T-cell (primary cell): ENCODE results near the gene RBM20. TPM values are rescaled to one million over a fixed set of nuclear protein-coding genes. Genes with fewer than 3 reads are reported as not detected.

Source experiments
- ATAC-seq, 4 experiments: fragments of 200-7000 bp in 3 of 4; fragments of 150-1000 bp in 1 of 4; cut with Tn5 transposase; replicated peaks in 1 of 4; 1 replicate in 3 of 4; 2 replicates in 1 of 4; pipeline ENCODE4 v1.10.0; 2021; ENCODE audit warnings: moderate library complexity in 3 of 4, mild to moderate bottlenecking in 2 of 4, moderate number of reproducible peaks in 1 of 4
- CTCF ChIA-PET, 2 donors: fragments of 300-600 bp; sonication (Branson Sonifier 250); formaldehyde crosslinking; loops; one replicate each; lab custom pipeline; 2022; ENCODE audit warnings: antibody characterized with exemption in 2 of 2; lab: Charles Lee
- POLR2A ChIA-PET, 2 donors: fragments of 300-600 bp; sonication (Branson Sonifier 250); formaldehyde crosslinking; loops; one replicate each; lab custom pipeline; 2022; ENCODE audit warnings: antibody characterized with exemption in 2 of 2; lab: Charles Lee
- DNase-seq, 35 experiments: peaks; one replicate each; pipeline versions ENCODE4 v3.0.0 to v3.0.0-alpha.2; 2013 to 2023
- H3K27ac ChIP-seq: one replicate; pipeline ENCODE4 v1.5.1; 2013; ENCODE audit warnings: low read length
- H3K27me3 ChIP-seq, 2 experiments: replicated peaks in 1 of 2; 1 replicate in 1 of 2; 2 replicates in 1 of 2; pipeline versions ENCODE4 v1.6.1 to v1.7.0; 2013; ENCODE audit warnings: low read length in 1 of 2, mixed read lengths in 1 of 2; ENCODE audit not compliant: control insufficient read depth in 2 of 2, insufficient read depth in 2 of 2; ENCODE audit errors: extremely low read depth in 1 of 2
- H3K36me3 ChIP-seq, 2 donors: 1 replicate in 1 of 2; 2 replicates in 1 of 2; pipeline versions ENCODE4 v1.6.1 to v1.7.0; 2013; ENCODE audit warnings: low read length in 1 of 2; ENCODE audit not compliant: control insufficient read depth in 2 of 2, insufficient read depth in 1 of 2; ENCODE audit errors: extremely low read depth in 1 of 2
- H3K4me1 ChIP-seq, 2 experiments: 1 replicate in 1 of 2; 2 replicates in 1 of 2; pipeline versions ENCODE4 v1.6.1 to v1.7.0; 2013; ENCODE audit warnings: low read length in 2 of 2, mixed read lengths in 1 of 2; ENCODE audit not compliant: insufficient read depth in 2 of 2, control insufficient read depth in 1 of 2; ENCODE audit errors: extremely low read depth in 1 of 2
- H3K4me3 ChIP-seq, 2 donors: 1 replicate in 1 of 2; 2 replicates in 1 of 2; pipeline versions ENCODE4 v1.5.1 to v1.7.0; 2013; ENCODE audit warnings: mild to moderate bottlenecking in 2 of 2, low read length in 1 of 2, moderate library complexity in 1 of 2; ENCODE audit not compliant: control insufficient read depth in 1 of 2; ENCODE audit errors: extremely low read depth in 1 of 2
- H3K9me3 ChIP-seq: 2 replicates; pipeline ENCODE4 v1.7.0; 2013
- H3K27ac Mint-ChIP-seq, 2 donors: one replicate each; pipeline ENCODE4 v1.8.0; 2020 to 2021; ENCODE audit warnings: mild to moderate bottlenecking in 2 of 2, mixed read lengths in 2 of 2
- H3K27me3 Mint-ChIP-seq, 2 donors: one replicate each; pipeline ENCODE4 v1.8.0; 2021 to 2022; ENCODE audit warnings: mixed read lengths in 2 of 2
- H3K36me3 Mint-ChIP-seq: one replicate; pipeline ENCODE4 v1.8.0; 2021; ENCODE audit warnings: mixed read lengths
- H3K4me1 Mint-ChIP-seq, 3 donors: one replicate each; pipeline ENCODE4 v1.8.0; 2020 to 2022; ENCODE audit warnings: mixed read lengths in 3 of 3, mild to moderate bottlenecking in 1 of 3
- H3K4me3 Mint-ChIP-seq, 3 donors: one replicate each; pipeline ENCODE4 v1.8.0; 2020 to 2022; ENCODE audit warnings: mild to moderate bottlenecking in 3 of 3, mixed read lengths in 3 of 3, moderate library complexity in 3 of 3
- H3K9me3 Mint-ChIP-seq, 3 donors: one replicate each; pipeline ENCODE4 v1.8.0; 2020 to 2022; ENCODE audit warnings: mixed read lengths in 3 of 3
- WGBS: methylation state at CpG from one replicate; pipeline ENCODE4 v1.1.5; 2013; ENCODE audit warnings: missing lambda C conversion rate; ENCODE audit not compliant: insufficient coverage; 5-methylcytosine and 5-hydroxymethylcytosine counted together
- total RNA-seq, 35 experiments: library from RNA in 6 of 35; stranded (reverse) in 6 of 35; fragments of 120-200 nt in 1 of 35; gene quantifications; one replicate each; pipeline versions ENCODE4 v1.2.1 to v1.2.4 and lab custom pipeline; 2013 to 2026

RBM20 gene
- total RNA-seq, 5 donors from 2014 or later (not counting 1 experiment from before 2014, with no cell fraction given) = 0.09 to 3.0 (median 0.33) TPM

- no peaks in the 10 kb centered on the region for H3K36me3 ChIP-seq
Observed at GRCh38 chr10:110772454-110773025, 128.4 kb downstream of the RBM20 start.

GRCh38 chr10:110773693-110774068 lies 129.5 kb downstream of the RBM20 start:
- H3K27ac ChIP-seq = peak overlapping the region; percentile 5

More at GRCh38 chr10:110772454-110773025, 128.4 kb downstream of the RBM20 start:
- POLR2A ChIA-PET = interaction anchor here in 1 of 2 donors (0.6 kb wide), 1 partner anchor 30 kb away, joined by 8 read pairs; no protein-coding TSS in a partner anchor
- no peak for ATAC-seq
- H3K36me3 Mint-ChIP-seq = no peaks in the 10 kb centered on the region
- CTCF ChIA-PET = no interaction called here
- H3K9me3 ChIP-seq = no peaks in the 10 kb centered on the region
- H3K4me3 ChIP-seq = no peak overlapping the region
- H3K27ac Mint-ChIP-seq = no peak overlapping the region
- DNase-seq = no peak
- H3K4me1 ChIP-seq = peaks cover 0 to 3% of the 10 kb centered on the region in 2 experiments
- no peaks in the 10 kb centered on the region for H3K27me3 ChIP-seq
- H3K4me3 Mint-ChIP-seq = no peak overlapping the region
- no peaks in the 10 kb centered on the region for H3K27me3 Mint-ChIP-seq
- no peaks in the 10 kb centered on the region for H3K9me3 Mint-ChIP-seq
- H3K27ac ChIP-seq = no peak overlapping the region
- peaks cover 0 to 22% (median 17%) of the 10 kb centered on the region in 3 donors for H3K4me1 Mint-ChIP-seq
- WGBS = no CpG with 5 or more reads among the region's 3 CpGs

GRCh38 chr10:110774069-110775019 lies 130.2 kb downstream of the RBM20 start:
- POLR2A ChIA-PET = interaction anchor here in 1 of 2 donors (0.6 to 0.8 kb wide), 2 partner anchors 12 to 128 kb away, joined by 3 to 4 read pairs; no protein-coding TSS in a partner anchor
- Histone ChIP-seq H3K4me3 (no peak overlapping the region), H3K27me3 (no peaks in the 10 kb centered on the region), H3K4me1 (peaks cover 0 to 3% of the 10 kb centered on the region in 2 experiments), H3K9me3 (no peaks in the 10 kb centered on the region), H3K27ac (no peak overlapping the region), H3K36me3 (no peaks in the 10 kb centered on the region)
- CTCF ChIA-PET = interaction anchor here in 1 of 2 donors (0.6 kb wide), 1 partner anchor 21 kb away, joined by 3 read pairs; no protein-coding TSS in a partner anchor
- no peaks in the 10 kb centered on the region for H3K9me3 Mint-ChIP-seq
- peaks cover 1 to 28% (median 22%) of the 10 kb centered on the region in 3 donors for H3K4me1 Mint-ChIP-seq
- DNase-seq = peak in 1 of 35 experiments; percentile 32
- 51% methylated on average over 3 of the region's 8 CpGs for WGBS
- peak overlapping the region; percentile 80 to 85 for H3K27ac Mint-ChIP-seq
- H3K36me3 Mint-ChIP-seq = no peaks in the 10 kb centered on the region
- H3K27me3 Mint-ChIP-seq = no peaks in the 10 kb centered on the region
- ATAC-seq = peak; percentile 64 to 93 (median 82)
- H3K4me3 Mint-ChIP-seq = no peak overlapping the region

More at GRCh38 chr10:110773693-110774068, 129.5 kb downstream of the RBM20 start:
- H3K36me3 ChIP-seq = no peaks in the 10 kb centered on the region
- H3K9me3 ChIP-seq = no peaks in the 10 kb centered on the region
- Mint-ChIP-seq H3K9me3 (no peaks in the 10 kb centered on the region), H3K27me3 (no peaks in the 10 kb centered on the region), H3K27ac (peak overlapping the region; percentile 80 to 85), H3K4me1 (peaks cover 0 to 22% (median 21%) of the 10 kb centered on the region in 3 donors), H3K4me3 (no peak overlapping the region), H3K36me3 (no peaks in the 10 kb centered on the region)
- no peaks in the 10 kb centered on the region for H3K27me3 ChIP-seq
- peaks cover 0 to 3% of the 10 kb centered on the region in 2 experiments for H3K4me1 ChIP-seq
- H3K4me3 ChIP-seq = no peak overlapping the region
- POLR2A ChIA-PET = interaction anchor here in 1 of 2 donors (0.8 kb wide), 1 partner anchor 12 kb away, joined by 3 read pairs; no protein-coding TSS in a partner anchor
- CTCF ChIA-PET = interaction anchor here in 1 of 2 donors (0.6 kb wide), 1 partner anchor 21 kb away, joined by 3 read pairs; no protein-coding TSS in a partner anchor
- no peak for ATAC-seq
- no peak for DNase-seq
- 63% methylated on average over 6 of the region's 7 CpGs for WGBS

GRCh38 chr10:110775020-110775375 lies 130.9 kb downstream of the RBM20 start:
- ChIA-PET CTCF (no interaction called here), POLR2A (no interaction called here)
- no peaks in the 10 kb centered on the region for H3K27me3 Mint-ChIP-seq
- WGBS = 93% methylated on average over 2 of the region's 4 CpGs
- Histone ChIP-seq H3K27ac (no peak overlapping the region), H3K4me3 (no peak overlapping the region), H3K4me1 (peaks cover 0 to 3% of the 10 kb centered on the region in 2 experiments), H3K9me3 (no peaks in the 10 kb centered on the region), H3K36me3 (no peaks in the 10 kb centered on the region), H3K27me3 (no peaks in the 10 kb centered on the region)
- no peak overlapping the region for H3K27ac Mint-ChIP-seq
- no peaks in the 10 kb centered on the region for H3K36me3 Mint-ChIP-seq
- no peak overlapping the region for H3K4me3 Mint-ChIP-seq
- H3K9me3 Mint-ChIP-seq = no peaks in the 10 kb centered on the region
- H3K4me1 Mint-ChIP-seq = peaks cover 5 to 34% (median 27%) of the 10 kb centered on the region in 3 donors
- DNase-seq (no peak), ATAC-seq (no peak)

GRCh38 chr10:110775406-110775805 lies 131.3 kb downstream of the RBM20 start:
- H3K27me3 Mint-ChIP-seq = no peaks in the 10 kb centered on the region
- Histone ChIP-seq H3K9me3 (no peaks in the 10 kb centered on the region), H3K36me3 (no peaks in the 10 kb centered on the region), H3K27me3 (no peaks in the 10 kb centered on the region), H3K27ac (no peak overlapping the region), H3K4me3 (no peak overlapping the region), H3K4me1 (peaks cover 0 to 3% of the 10 kb centered on the region in 2 experiments)
- H3K4me1 Mint-ChIP-seq = peaks cover 5 to 37% (median 27%) of the 10 kb centered on the region in 3 donors
- POLR2A ChIA-PET = no interaction called here
- no peak overlapping the region for H3K27ac Mint-ChIP-seq
- 92% methylated on average over 4 of the region's 4 CpGs for WGBS
- H3K4me3 Mint-ChIP-seq = no peak overlapping the region
- no peaks in the 10 kb centered on the region for H3K36me3 Mint-ChIP-seq
- H3K9me3 Mint-ChIP-seq = no peaks in the 10 kb centered on the region
- CTCF ChIA-PET = no interaction called here
- DNase-seq (no peak), ATAC-seq (no peak)

GRCh38 chr10:110777017-110777416 lies 132.9 kb downstream of the RBM20 start:
- H3K4me3 ChIP-seq = no peak overlapping the region
- H3K36me3 Mint-ChIP-seq = no peaks in the 10 kb centered on the region
- H3K27me3 Mint-ChIP-seq = no peaks in the 10 kb centered on the region
- no peaks in the 10 kb centered on the region for H3K36me3 ChIP-seq
- no peak overlapping the region for H3K4me3 Mint-ChIP-seq
- peaks cover 5 to 37% (median 27%) of the 10 kb centered on the region in 3 donors for H3K4me1 Mint-ChIP-seq
- peaks cover 0 to 4% of the 10 kb centered on the region in 2 experiments for H3K27me3 ChIP-seq
- no peaks in the 10 kb centered on the region for H3K9me3 ChIP-seq
- no peak overlapping the region for H3K27ac ChIP-seq
- no peaks in the 10 kb centered on the region for H3K9me3 Mint-ChIP-seq
- ChIA-PET POLR2A (interaction anchor here in 1 of 2 donors (0.6 kb wide), 1 partner anchor 99 kb away, joined by 3 read pairs; no protein-coding TSS in a partner anchor), CTCF (no interaction called here)
- DNase-seq = no peak
- peaks cover 0 to 3% of the 10 kb centered on the region in 2 experiments for H3K4me1 ChIP-seq
- WGBS = no CpG with 5 or more reads among the region's 3 CpGs
- H3K27ac Mint-ChIP-seq = no peak overlapping the region
- no peak for ATAC-seq
